NOMO-1 treated with DMSO at 0.1 percent for 48 hours (cell line): Measurements from ENCODE around the gene PRICKLE3.
"Not testable (repeated sequence)": the region's sequence is repeated elsewhere in the genome, so short reads cannot be mapped to it uniquely, and the experiment has no call there.

ENCODE experiments used
- DNase-seq: peaks from one replicate; lab custom pipeline; 2025; ENCODE audit not compliant: unreplicated experiment; lab: John Stamatoyannopoulos, UW

Gene PRICKLE3

GRCh38 chrX:49183701-49184281 is 2.4 kb downstream of the PRICKLE3 start:
- DNase-seq: no peak

GRCh38 chrX:49179358-49179757 is 6.8 kb downstream of the PRICKLE3 start:
- DNase-seq: no peak

- no peak for DNase-seq
Observed at GRCh38 chrX:49178537-49178936, 7.6 kb downstream of the PRICKLE3 start.

- no peak for DNase-seq
Observed at GRCh38 chrX:49177873-49178480, 8.2 kb downstream of the PRICKLE3 start.

- peak; percentile 24 for DNase-seq
Observed at GRCh38 chrX:49177338-49177833, 8.8 kb downstream of the PRICKLE3 start.

GRCh38 chrX:49176421-49177326 is 9.5 kb downstream of the PRICKLE3 start:
- DNase-seq: peak; percentile 81

GRCh38 chrX:49175435-49176274 is 10.5 kb downstream of the PRICKLE3 start:
- DNase-seq: no peak

- no peak for DNase-seq
Observed at GRCh38 chrX:49174723-49175122, 11.4 kb downstream of the PRICKLE3 start.

- not testable (repeated sequence) for DNase-seq
Observed at GRCh38 chrX:49173544-49173943, 12.6 kb downstream of the PRICKLE3 start.

GRCh38 chrX:49172280-49172780 is 13.8 kb downstream of the PRICKLE3 start:
- peak; percentile 71 for DNase-seq

- peak; percentile 39 for DNase-seq
Observed at GRCh38 chrX:49171752-49172279, 14.4 kb downstream of the PRICKLE3 start, which contains the start of gene PLP2. Gene PLP2 (plus strand): TSS chrX:49171898. CDS start chrX:49172001, 103 bp downstream.

- no peak for DNase-seq
Observed at GRCh38 chrX:49167740-49168108, 18.4 kb downstream of the PRICKLE3 start.

GRCh38 chrX:49166914-49167739 is 19.0 kb downstream of the PRICKLE3 start:
- DNase-seq: peak; percentile 83

- DNase-seq: peak; percentile 82
Observed at GRCh38 chrX:49165901-49166881, 20.0 kb downstream of the PRICKLE3 start.

- DNase-seq: no peak
Observed at GRCh38 chrX:49164589-49165360, 21.4 kb downstream of the PRICKLE3 start.

GRCh38 chrX:49163555-49164419 is 22.4 kb downstream of the PRICKLE3 start:
- DNase-seq: peak; percentile 82

- no peak for DNase-seq
Observed at GRCh38 chrX:49162620-49163019, 23.6 kb downstream of the PRICKLE3 start, which contains the start of gene MAGIX. Gene MAGIX (plus strand): TSS chrX:49162758. CDS start chrX:49162890, 132 bp downstream.
